ENCODE data around the gene RHBDD1. TPM values are rescaled to one million over a fixed set of nuclear protein-coding genes. Genes with fewer than 3 reads are reported as not detected.

RHBDD1 gene
- total RNA-seq, 3 donors from 2014 or later = 17.9 to 46.2 (median 20.0) TPM

GRCh38 chr2:226965376-226965775, 129.5 kb downstream of the RHBDD1 start:
- TF ChIP-seq POLR2AphosphoS5 (IDR thresholded peaks at IDR 0.05) (no peak), POLR2A (IDR thresholded peaks at IDR 0.05) (no peak)
- TF ChIP-seq, protein P1, sequence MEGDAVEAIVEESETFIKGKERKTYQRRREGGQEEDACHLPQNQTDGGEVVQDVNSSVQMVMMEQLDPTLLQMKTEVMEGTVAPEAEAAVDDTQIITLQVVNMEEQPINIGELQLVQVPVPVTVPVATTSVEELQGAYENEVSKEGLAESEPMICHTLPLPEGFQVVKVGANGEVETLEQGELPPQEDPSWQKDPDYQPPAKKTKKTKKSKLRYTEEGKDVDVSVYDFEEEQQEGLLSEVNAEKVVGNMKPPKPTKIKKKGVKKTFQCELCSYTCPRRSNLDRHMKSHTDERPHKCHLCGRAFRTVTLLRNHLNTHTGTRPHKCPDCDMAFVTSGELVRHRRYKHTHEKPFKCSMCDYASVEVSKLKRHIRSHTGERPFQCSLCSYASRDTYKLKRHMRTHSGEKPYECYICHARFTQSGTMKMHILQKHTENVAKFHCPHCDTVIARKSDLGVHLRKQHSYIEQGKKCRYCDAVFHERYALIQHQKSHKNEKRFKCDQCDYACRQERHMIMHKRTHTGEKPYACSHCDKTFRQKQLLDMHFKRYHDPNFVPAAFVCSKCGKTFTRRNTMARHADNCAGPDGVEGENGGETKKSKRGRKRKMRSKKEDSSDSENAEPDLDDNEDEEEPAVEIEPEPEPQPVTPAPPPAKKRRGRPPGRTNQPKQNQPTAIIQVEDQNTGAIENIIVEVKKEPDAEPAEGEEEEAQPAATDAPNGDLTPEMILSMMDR (IDR thresholded peaks at IDR 0.05) = no peak
- intact Hi-C loops (cut with DNase I; ENCODE audit: low total_unique reads) = no loop called here
- Histone ChIP-seq H3K27ac (no peak overlapping the region), H3K36me3 (no peaks in the 10 kb centered on the region), H3K27me3 (no peaks in the 10 kb centered on the region), H3K9me3 (no peaks in the 10 kb centered on the region), H3K4me3 (no peak overlapping the region), H3K4me1 (no peaks in the 10 kb centered on the region)
- DNase-seq (ENCODE audit: low spot score in 2 of 2) = no peak

DNA sequence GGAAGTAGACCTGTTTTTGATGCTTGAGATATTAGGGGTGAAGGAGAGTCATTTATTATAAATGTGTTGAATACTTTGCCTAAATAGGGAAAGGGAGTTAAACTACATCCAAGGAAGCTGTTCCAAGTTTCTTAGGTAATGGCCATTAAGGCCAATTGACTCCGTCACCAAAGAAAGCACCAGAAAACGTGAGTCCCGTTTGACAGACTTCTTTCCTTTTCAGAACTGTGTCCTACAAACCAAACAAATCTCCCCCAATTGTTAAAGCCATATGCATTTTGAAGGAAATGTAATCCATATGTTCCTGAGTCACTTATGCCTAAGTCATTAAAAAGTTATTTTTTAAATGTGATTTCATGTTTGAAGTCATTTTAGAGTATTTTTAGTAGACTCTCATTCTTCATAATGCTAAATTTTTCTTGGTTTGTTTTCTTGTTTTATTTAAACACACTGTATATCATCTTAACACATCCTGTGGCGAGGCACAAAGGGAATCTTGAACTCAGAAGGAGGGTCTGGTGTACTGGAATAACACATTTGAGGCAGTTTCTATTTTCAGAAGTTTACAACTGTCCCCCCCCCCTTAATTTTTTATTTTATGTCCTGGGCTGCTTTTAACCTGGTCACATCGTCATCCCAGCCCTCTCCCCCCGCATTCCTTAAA, 133.7 kb downstream of the RHBDD1 start:
- Histone ChIP-seq H3K27me3 (no peaks in the 10 kb centered on the region), H3K27ac (no peak overlapping the region)
- TF ChIP-seq POLR2A (IDR thresholded peaks at IDR 0.05) (no peak), POLR2AphosphoS5 (IDR thresholded peaks at IDR 0.05) (no peak)
- TF ChIP-seq, protein P1 (IDR thresholded peaks at IDR 0.05) = no peak

GRCh38 chr2:226970362-226970761, 134.5 kb downstream of the RHBDD1 start:
- Histone ChIP-seq H3K4me3 (no peak overlapping the region), H3K27ac (no peak overlapping the region), H3K4me1 (no peaks in the 10 kb centered on the region), H3K9me3 (no peaks in the 10 kb centered on the region), H3K36me3 (no peaks in the 10 kb centered on the region), H3K27me3 (no peaks in the 10 kb centered on the region)
- intact Hi-C loops (cut with DNase I; ENCODE audit: low total_unique reads) = no loop called here
- DNase-seq (ENCODE audit: low spot score in 2 of 2) = no peak
- TF ChIP-seq POLR2AphosphoS5 (IDR thresholded peaks at IDR 0.05) (no peak), POLR2A (IDR thresholded peaks at IDR 0.05) (no peak)
- TF ChIP-seq, protein P1 (IDR thresholded peaks at IDR 0.05) = no peak

More for the DNA sequence above, 133.7 kb downstream of the RHBDD1 start:
- intact Hi-C loops (cut with DNase I; ENCODE audit: low total_unique reads) = no loop called here
- Histone ChIP-seq H3K9me3 (no peaks in the 10 kb centered on the region), H3K36me3 (no peaks in the 10 kb centered on the region), H3K4me1 (no peaks in the 10 kb centered on the region), H3K4me3 (no peak overlapping the region)
- DNase-seq (ENCODE audit: low spot score in 2 of 2) = no peak

DNA sequence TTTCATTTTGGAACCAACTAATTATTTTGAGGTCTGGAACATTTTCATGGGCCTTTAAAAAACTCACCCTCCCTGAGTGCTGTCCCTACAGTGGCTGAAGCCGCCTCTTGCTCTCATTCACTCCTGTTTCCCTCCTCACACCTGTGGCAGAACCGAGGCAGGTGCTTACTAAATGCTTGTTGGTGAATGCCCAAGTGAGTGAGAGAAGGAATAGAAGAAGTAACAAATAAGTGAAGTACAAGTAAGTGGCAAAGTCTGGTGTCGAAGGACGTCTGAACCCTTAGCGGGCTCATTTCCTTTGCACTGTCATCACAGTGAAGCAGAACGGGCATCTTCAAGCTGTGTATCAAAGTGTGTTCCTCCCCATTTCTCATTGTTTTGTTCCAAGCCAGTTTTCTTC, 135.2 kb downstream of the RHBDD1 start:
- Histone ChIP-seq H3K36me3 (no peaks in the 10 kb centered on the region), H3K9me3 (no peaks in the 10 kb centered on the region), H3K4me3 (no peak overlapping the region), H3K27ac (no peak overlapping the region), H3K27me3 (no peaks in the 10 kb centered on the region), H3K4me1 (no peaks in the 10 kb centered on the region)
- intact Hi-C loops (cut with DNase I; ENCODE audit: low total_unique reads) = no loop called here
- TF ChIP-seq, protein P1 (IDR thresholded peaks at IDR 0.05) = no peak
- TF ChIP-seq POLR2AphosphoS5 (IDR thresholded peaks at IDR 0.05) (no peak), POLR2A (IDR thresholded peaks at IDR 0.05) (no peak)
- DNase-seq (ENCODE audit: low spot score in 2 of 2) = no peak

GRCh38 chr2:226971770-226972169, 135.9 kb downstream of the RHBDD1 start:
- H3K4me3 ChIP-seq = no peak overlapping the region
- DNase-seq (ENCODE audit: low spot score in 2 of 2) = no peak
- no peaks in the 10 kb centered on the region for H3K27me3 ChIP-seq
- TF ChIP-seq POLR2A (IDR thresholded peaks at IDR 0.05) (no peak), POLR2AphosphoS5 (IDR thresholded peaks at IDR 0.05) (no peak)
- TF ChIP-seq, protein P1 (IDR thresholded peaks at IDR 0.05) = no peak
- intact Hi-C loops (cut with DNase I; ENCODE audit: low total_unique reads) = no loop called here
- no peaks in the 10 kb centered on the region for H3K36me3 ChIP-seq
- no peak overlapping the region for H3K27ac ChIP-seq
- no peaks in the 10 kb centered on the region for H3K9me3 ChIP-seq
- H3K4me1 ChIP-seq = no peaks in the 10 kb centered on the region

Measured in breast epithelium (tissue), 4 donors.